Measurements from ENCODE around the gene DONSON.
"Not testable (repeated sequence)": the region's sequence is repeated elsewhere in the genome, so short reads cannot be mapped to it uniquely, and the experiment has no call there.

The DONSON gene

GRCh38 chr21:33588485-33589335 lies at the start of gene DONSON:
DONSON (minus strand) TSS chr21:33588684; CDS start chr21:33588641, 43 bp downstream.
- DNase-seq: peak; percentile 92

- DNase-seq: no peak
Measured at GRCh38 chr21:33634254-33634653, 45.8 kb upstream of the DONSON start.

GRCh38 chr21:33626151-33626550 lies 37.7 kb upstream of the DONSON start:
- not testable (repeated sequence) for DNase-seq

GRCh38 chr21:33622253-33622652 lies 33.8 kb upstream of the DONSON start:
- no peak for DNase-seq

GRCh38 chr21:33619726-33620125 lies 31.2 kb upstream of the DONSON start:
- DNase-seq: no peak

- no peak for DNase-seq
Measured at GRCh38 chr21:33618407-33618806, 29.9 kb upstream of the DONSON start.

GRCh38 chr21:33617565-33617964 lies 29.1 kb upstream of the DONSON start:
- not testable (repeated sequence) for DNase-seq

GRCh38 chr21:33611006-33611744 lies 22.7 kb upstream of the DONSON start:
- DNase-seq: no peak

- DNase-seq: no peak
Measured at GRCh38 chr21:33608559-33608958, 20.1 kb upstream of the DONSON start.

- no peak for DNase-seq
Measured at GRCh38 chr21:33598051-33598450, 9.6 kb upstream of the DONSON start.

- DNase-seq: peak; percentile 86
Measured at GRCh38 chr21:33587792-33588484, 546 bp downstream of the DONSON start.

GRCh38 chr21:33586927-33587326 lies 1.6 kb downstream of the DONSON start:
- no peak for DNase-seq

GRCh38 chr21:33584455-33584854 lies 4.0 kb downstream of the DONSON start:
- no peak for DNase-seq

- DNase-seq: no peak
Measured at GRCh38 chr21:33578959-33579542, 9.4 kb downstream of the DONSON start.

GRCh38 chr21:33578214-33578613 lies 10.3 kb downstream of the DONSON start:
- DNase-seq: no peak

GRCh38 chr21:33576741-33577141 lies 11.7 kb downstream of the DONSON start:
- DNase-seq: not testable (repeated sequence)

- no peak for DNase-seq
Measured at GRCh38 chr21:33572350-33572749, 16.1 kb downstream of the DONSON start.

- no peak for DNase-seq
Measured at GRCh38 chr21:33569991-33570390, 18.5 kb downstream of the DONSON start.

- no peak for DNase-seq
Measured at GRCh38 chr21:33568448-33568847, 20.0 kb downstream of the DONSON start.

GRCh38 chr21:33567914-33568313 lies 20.6 kb downstream of the DONSON start:
- DNase-seq: no peak

GRCh38 chr21:33566514-33566913 lies 22.0 kb downstream of the DONSON start:
- no peak for DNase-seq

- DNase-seq: no peak
Measured at GRCh38 chr21:33562389-33562788, 26.1 kb downstream of the DONSON start.

- no peak for DNase-seq
Measured at GRCh38 chr21:33561373-33561772, 27.1 kb downstream of the DONSON start.

All from retina (tissue), 1 donor.